Measurements from ENCODE around the gene MGME1.
"Not testable (repeated sequence)": the region's sequence is repeated elsewhere in the genome, so short reads cannot be mapped to it uniquely, and the experiment has no call there.

Gene MGME1

DNA sequence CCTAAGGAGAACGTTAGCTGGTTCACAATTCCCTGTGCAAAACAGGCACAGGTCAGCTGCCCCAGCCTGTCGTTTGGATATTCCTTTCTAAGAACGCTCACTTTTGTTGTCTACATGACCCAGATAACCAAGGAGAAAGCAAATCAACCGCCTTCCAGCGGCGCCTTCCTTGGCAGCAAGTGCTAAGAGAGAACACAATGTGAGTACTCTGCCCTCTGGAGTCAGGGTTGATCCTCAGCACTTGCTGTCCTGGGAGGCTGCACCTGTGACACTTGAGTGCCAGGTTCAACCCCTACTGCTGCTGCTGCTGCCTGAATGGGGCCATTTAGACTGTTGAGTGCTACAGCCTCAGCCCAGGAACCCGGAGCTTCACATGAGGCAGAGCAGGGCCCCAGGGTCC lies 52.1 kb downstream of the MGME1 start:
- DNase-seq (ENCODE audit: low spot score): no peak

DNA sequence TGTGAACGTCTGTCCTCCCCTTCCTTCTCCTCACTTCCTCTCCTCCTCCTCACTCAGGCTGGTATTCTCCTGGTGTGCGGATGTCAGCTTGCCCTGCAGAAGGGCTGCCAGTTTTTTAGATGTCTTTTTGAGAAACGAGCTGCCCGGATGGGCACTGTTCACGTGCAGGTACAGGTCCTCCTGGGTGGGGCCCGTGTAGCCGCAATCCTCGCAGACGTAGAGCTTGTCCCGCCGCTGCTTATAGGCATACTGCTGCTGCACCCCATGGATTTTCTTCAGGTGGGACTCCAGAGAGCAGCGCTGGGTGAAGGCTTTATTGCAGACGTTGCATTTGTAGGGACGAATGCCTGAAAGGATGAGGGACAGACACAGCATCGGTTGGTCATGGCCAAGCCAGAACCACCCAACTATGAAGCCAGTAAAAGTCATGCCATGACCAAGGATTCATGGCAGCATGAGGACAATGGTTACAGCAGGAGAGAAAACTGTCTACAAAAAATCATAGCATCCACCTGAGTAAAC lies 55.8 kb downstream of the MGME1 start:
- no peak for DNase-seq (ENCODE audit: low spot score)

GRCh38 chr20:18027011-18027410 lies 58.2 kb downstream of the MGME1 start:
- not testable (repeated sequence) for DNase-seq (ENCODE audit: low spot score)

DNA sequence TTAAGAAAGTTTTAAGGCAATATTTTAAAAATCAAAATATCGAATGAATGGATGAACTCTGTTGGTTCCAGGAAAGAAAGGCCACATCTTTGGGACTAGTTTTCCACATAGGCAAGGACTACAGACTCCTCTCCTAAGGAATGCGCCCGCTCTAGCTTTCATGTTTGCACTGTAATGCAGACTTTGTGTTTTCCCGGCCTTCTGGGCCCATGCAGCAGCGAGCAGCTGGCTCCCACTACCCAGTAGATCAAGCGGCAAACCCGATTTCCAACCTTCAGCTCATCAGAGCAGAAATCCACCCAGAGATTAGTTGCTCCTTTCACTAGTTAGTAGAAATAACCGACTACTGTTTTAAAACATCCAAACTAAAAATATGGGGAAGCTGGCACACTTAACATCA lies 61.2 kb downstream of the MGME1 start:
- DNase-seq (ENCODE audit: low spot score): no peak

DNA sequence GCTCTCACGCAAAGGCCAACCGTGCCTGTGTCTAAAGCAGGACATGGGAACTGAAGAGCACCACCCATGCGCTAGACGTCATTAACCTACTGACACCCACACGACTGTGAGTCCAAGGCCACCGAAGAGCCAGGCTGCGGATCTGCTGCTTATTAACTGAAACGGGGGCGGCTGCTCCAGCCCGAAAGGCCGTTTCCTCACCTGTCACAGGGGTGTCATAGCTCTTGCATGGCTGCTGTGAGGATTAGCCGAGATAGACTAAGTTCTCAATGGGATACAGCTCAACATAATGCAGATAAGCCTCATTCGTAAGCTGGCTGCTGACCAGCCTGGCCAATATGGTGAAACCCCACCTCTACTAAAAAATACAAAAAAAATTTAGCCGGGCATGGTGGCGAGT lies 62.2 kb downstream of the MGME1 start:
- no peak for DNase-seq (ENCODE audit: low spot score)

DNA sequence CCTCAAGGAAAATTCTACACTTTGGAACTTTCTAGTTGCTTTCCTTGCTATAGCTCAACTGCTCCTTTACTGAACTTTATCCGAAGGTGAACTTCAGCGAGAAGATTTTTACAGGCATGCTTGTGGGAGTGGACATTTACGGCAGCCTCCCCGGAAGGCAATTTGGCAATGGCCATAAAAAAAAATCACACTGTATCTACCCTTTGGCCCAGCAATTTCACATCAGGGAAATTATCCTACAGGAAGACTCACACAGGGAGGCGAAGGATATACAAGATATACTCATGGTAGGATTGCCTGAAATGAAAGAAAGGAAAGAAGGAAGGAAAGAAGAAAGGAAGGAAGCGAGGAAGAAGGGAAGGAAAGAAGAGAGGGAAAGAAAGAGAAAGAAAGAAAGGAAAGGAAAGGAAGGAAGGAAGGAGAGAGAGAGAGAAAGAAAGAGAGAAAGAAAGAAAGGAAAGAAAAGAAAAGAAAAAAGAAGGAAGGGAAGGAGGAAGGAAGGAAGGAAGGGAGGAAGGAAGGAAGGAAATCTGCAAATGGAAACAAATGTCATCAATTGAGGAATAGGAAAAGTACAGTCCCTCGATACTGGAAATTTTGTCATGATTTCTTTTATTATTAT lies 63.2 kb downstream of the MGME1 start:
- no peak for DNase-seq (ENCODE audit: low spot score)

DNA sequence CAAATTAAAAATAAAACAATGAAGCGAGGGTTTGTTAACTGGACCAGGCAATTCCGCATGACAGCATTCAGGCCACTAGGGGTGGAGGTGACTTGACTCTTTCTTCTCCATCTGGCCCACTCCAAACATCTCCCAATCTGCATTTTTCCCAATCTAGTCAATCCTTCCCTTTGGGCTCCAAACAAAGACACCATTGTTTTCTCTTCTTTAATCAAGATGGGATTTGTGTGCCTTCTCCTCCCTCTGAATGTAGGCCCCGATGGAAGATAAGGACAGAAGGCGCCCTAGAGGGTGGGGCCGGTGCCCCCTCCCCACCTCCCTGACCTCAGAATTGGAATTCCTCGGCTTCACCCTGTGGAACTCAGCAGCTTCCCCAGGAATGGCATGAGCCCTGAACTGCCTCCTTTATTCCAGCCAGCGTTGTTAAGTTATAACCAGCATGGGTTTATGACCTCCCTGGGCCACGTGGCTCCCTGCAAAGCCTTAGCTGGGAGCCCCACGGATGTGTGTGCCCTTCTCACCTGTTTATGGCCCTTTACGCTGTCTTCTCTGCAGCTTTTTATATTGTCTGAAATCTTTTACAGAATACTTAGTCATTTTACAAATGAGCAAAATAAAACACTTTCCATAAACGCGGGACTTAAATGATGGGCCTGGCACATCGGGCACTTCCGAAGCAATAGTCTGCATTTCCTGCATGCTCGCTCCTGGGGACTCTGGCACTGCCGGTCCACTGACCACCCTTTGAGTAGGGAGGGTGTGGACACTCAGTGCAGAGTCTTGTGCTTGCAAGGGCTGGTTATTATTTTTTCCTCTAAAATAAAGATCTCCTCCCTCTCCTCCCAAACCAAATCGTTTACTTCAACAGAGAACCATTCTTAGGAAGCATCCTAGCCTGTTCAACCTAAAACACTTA lies 64.4 kb downstream of the MGME1 start:
- no peak for DNase-seq (ENCODE audit: low spot score)

- no peak for DNase-seq (ENCODE audit: low spot score)
Measured at GRCh38 chr20:18034039-18034438, 65.2 kb downstream of the MGME1 start.

DNA sequence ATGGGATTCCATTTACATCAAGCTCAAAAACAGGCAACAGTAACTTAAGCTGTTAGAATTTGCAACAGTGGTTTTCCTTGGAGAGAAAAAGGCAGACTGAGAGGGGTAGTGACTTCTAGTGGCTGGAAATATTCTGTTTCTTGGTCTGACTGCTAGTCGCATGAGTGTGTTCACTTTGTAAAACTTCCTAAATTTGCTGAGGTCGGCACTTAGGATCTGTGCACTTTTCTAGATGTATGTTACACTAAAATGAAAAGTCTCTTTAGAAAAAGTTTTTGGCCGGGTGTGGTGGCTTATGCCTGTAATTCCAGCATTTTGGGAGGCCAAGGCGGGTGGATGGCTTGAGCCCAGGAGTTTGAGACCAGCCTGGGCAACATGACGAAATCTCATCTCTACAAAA lies 70.2 kb downstream of the MGME1 start:
- DNase-seq (ENCODE audit: low spot score): no peak
